GM03348 (cell line): ENCODE measurements around the gene ZBTB9.

Experiments used
- DNase-seq: peaks from one replicate; pipeline ENCODE4 v3.0.0; 2012; ENCODE audit warnings: low spot score

Gene ZBTB9, protein sequence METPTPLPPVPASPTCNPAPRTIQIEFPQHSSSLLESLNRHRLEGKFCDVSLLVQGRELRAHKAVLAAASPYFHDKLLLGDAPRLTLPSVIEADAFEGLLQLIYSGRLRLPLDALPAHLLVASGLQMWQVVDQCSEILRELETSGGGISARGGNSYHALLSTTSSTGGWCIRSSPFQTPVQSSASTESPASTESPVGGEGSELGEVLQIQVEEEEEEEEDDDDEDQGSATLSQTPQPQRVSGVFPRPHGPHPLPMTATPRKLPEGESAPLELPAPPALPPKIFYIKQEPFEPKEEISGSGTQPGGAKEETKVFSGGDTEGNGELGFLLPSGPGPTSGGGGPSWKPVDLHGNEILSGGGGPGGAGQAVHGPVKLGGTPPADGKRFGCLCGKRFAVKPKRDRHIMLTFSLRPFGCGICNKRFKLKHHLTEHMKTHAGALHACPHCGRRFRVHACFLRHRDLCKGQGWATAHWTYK

DNA sequence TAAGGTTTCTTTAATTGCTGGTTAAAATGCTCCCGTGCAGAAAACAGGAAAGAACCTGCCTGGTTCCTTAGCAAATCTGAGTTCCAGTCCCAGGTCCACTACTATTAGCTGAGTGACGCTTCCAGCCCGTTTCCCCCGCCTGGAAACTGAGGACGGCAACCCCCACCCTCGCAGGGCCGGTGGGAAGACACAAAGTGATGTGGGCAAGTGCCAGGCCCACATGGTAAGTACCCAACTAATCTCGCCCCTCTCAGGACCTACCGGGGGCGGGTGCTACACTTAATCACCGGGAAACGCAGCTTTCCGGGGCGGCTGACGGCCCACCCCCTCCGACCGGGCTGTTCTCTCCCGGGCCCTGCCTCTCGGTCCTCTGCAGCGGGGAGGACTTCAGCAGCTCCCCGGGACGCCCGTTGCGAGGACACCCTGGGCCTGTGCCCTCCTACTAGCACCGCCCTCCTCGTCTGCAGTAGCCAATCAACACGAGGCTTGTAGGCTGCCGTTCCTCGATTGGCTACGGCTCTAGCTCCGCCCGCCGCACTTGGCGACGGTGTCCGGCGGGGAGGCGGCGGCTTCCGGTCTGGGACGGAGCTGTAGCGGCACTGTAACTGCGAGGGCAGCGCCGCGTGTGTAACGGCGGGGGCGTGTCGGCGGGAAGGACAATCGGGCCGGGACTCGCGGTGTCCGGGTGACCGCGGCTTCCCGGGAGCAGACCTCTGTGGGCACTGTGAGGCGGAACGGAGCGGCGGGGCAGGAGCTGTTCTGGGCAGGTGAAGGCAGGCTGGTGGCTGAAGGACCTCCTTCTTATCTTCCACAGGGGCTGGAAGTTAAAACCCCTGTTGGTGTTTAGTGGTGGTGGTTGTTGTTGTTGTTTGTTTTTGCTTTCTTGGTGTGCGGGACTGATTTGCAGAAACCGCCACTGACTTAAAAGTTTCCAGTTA lies at the start of gene ZBTB9:
ZBTB9 (plus strand) TSS at position 568 of the 938 bp plus-strand sequence. CDS start 525 bp downstream, outside the sequence.
- DNase-seq, result peak; percentile 100

GRCh38 chr6:33404884-33405283 lies 49.5 kb upstream of the ZBTB9 start:
- no peak for DNase-seq

GRCh38 chr6:33405386-33405940 lies 48.9 kb upstream of the ZBTB9 start:
- no peak for DNase-seq

GRCh38 chr6:33406126-33406525 lies 48.2 kb upstream of the ZBTB9 start:
- no peak for DNase-seq

- peak; percentile 41 for DNase-seq
Measured at GRCh38 chr6:33407132-33407718, 47.2 kb upstream of the ZBTB9 start.

- peak; percentile 99 for DNase-seq
Measured at GRCh38 chr6:33410050-33410710, 44.2 kb upstream of the ZBTB9 start.

DNA sequence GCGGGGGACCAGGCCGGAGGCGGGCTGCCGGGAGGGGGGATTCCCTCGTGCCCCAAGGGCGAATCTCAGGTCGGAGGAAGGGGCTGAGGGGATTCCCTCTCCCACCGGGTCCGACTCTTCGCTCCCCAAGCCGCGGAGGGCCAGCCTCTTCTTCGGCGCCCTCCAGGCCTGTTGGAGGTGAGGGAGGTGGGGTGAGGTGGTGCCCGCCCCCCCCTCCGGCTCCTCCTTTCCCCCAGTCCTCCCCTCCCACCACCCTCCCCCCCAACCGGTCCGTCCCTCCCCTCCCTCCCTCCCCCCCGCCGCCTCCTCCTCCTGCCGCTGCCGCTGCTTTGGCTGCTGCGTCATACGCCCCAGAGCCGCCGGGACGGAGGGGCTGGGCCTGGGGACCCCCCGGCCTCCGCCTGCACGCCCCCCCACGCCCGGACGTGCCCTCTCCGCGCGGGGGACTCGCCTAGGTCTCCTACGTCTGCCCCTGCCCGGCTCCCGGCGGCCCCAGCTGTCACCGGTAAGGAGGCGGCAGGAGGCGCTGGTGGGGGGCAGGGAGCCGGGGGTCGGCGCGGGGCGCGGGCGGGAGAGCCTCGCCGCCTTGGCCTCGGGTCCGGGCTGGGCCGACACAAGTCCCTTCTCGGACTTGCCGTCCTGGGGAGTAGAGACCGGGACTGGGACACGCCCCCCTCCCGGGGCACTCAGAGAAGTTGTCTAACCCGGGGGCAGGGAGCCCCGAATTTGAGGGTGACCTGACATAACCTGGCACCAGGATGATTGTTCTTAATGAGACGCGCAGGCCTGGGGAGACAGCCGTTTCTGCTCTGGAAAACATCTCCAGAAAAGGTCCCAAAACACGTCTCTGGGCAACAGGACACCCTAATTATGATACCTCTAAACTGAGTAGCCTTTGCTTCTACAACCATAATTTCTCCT lies 43.4 kb upstream of the ZBTB9 start, which contains the start of gene PHF1:
PHF1 (plus strand) TSS at position 304 of the 921 bp plus-strand sequence. CDS start 1,250 bp downstream, outside the sequence.
- peak; percentile 96 for DNase-seq

DNA sequence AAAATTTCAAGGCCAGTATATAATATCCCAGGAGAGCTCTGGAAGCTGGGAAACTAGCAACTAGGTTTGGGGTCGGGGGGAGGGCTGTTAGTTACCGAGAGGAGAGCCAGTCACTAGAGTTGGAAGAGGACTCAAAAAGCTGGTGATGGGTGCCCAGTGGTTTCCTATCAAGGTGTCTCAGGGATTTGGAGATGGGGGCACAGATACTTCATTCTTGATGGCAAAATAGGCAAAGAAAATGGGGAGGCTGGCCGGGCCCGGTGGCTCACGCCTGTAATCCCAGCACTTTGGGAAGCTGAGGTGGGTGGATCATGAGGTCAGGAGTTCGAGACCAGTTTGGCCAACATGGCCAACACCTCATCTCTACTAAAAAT lies 42.8 kb upstream of the ZBTB9 start:
- DNase-seq, result no peak

DNA sequence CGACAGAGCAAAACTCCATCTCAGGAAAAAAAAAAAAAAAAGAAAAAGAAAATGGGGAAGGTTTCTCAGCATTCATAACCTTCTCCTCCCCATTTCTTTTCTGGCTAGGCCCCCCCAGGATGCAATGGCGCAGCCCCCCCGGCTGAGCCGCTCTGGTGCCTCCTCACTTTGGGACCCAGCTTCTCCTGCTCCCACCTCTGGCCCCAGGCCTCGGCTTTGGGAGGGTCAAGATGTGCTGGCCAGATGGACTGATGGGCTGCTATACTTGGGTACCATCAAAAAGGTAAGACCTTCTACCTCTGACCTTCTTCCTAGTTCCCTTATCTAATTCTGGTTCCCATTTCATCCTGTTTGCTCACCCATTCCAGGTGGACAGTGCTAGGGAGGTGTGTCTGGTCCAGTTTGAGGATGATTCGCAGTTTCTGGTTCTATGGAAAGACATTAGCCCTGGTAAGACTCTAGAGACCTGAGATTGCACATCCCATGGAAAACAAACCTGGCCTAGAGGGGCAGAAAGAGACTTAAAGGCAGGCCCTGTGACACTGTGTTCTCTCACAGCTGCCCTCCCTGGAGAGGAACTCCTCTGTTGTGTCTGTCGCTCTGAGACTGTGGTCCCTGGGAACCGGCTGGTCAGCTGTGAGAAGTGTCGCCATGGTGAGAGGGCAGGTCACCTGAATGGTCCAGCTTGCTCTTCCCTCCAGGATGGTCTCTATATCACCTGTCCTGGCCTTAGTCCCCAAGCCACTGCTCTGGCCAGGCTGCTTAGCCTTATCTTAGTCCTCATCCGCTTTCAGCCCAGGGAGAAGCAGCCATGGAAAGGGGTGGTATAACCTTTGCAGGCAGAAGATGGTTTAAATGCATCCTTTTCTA lies 42.0 kb upstream of the ZBTB9 start:
- no peak for DNase-seq

- DNase-seq, result no peak
Measured at GRCh38 chr6:33413241-33414120, 40.9 kb upstream of the ZBTB9 start.

DNA sequence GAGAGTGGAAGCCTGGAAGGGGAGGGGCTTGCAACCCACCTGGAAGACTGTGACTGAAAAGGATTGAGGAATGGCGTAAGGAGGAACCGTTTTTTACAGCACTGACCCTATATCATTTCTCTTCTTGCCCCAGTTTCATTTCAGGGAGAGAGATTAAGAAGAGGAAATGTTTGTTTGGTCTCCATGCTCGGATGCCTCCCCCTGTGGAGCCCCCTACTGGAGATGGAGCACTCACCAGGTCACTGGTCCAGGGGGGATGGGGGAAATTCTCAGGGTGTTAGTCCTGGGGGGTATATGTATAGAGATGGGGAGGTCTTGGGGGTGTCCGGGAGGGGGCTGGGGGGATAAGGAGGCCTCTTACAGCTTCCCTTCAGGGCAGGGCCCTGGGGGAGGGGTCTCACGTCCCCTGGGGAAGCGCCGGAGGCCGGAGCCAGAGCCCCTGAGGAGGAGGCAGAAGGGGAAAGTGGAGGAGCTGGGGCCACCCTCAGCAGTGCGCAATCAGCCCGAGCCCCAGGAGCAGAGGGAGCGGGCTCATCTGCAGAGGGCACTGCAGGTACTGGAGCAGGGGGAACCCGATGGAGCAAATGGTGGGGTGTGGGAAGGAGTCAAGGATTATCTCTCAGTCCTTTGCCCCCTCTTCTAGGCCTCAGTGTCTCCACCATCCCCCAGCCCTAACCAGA lies 39.6 kb upstream of the ZBTB9 start:
- DNase-seq, result no peak

- no peak for DNase-seq
Measured at GRCh38 chr6:33415831-33416230, 38.5 kb upstream of the ZBTB9 start.

DNA sequence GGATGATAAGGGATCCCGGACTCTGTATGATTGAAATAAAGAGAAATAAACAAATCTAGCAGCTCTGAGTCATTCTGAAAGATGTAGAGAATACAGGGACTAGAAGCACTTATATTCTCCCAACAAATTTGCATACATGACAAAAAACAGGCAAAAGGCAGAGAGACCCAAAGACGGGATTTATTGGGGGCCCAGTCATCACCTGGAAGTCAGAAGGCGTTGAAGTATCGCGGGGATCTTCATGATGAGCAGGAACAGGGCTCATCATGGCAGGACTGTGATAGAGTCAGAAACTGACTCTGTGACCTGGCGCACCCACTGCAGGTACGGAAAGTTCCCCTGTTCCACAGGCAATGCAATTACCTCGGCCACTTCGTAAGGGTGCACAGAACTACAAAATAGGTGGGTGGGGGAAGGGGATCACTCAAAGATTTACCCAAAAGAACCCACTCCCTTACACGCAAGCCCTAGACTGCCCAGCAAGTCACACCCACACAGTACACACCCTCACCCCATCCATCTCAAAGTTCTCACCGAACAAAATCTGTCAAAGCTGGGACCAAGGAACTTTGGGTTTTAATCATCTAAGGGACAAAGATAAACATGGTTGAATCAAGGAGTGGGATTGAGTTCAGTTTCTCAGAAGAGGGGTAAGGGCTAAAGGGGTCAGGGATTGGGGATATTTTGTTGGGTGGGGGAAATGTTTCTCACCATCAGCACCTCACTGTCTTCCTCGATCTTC lies 37.8 kb upstream of the ZBTB9 start:
- no peak for DNase-seq

DNA sequence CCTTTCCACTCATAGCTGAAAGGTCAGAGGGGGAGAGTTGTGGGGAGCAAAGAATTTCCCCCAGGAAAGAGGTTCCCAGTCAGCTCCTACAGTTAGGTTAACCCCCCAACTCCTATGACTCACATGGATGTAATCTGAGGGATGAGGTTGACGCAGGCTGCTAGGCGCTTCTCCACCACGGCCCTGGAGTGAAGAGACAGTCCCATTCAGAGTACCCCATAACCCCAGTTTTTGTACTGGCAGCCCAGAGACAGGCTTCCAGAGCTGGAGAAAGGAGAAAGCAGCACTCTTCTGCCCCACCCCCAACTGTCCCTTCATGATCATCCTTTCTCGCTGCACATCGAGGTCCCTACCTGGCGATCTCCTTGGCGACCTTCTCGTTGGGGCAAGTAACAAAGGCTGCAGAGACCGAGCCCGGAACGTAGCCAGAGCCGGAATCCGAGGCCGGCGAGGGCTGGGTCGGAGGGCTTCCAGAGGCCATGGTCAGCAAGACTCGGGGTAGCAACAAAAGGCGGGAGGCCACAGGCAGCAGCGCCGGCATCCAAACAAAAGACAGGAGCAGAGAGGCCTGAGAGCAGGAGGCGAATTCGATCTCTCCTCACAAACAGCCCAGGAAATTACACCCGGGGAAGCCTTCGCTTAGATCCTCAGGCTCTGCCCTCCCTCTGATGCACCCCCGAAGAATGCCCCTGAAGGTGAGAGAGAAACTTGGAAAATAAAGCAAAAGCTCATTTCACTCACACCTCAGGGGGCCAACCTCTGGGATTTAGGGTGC lies 37.1 kb upstream of the ZBTB9 start:
- DNase-seq, result peak; percentile 76

- peak; percentile 97 for DNase-seq
Measured at GRCh38 chr6:33417903-33418689, 36.3 kb upstream of the ZBTB9 start, which contains the start of gene CUTA. Gene CUTA (minus strand): TSS chr6:33418107. CDS start chr6:33418000, 107 bp downstream.
